ENCODE measurements around the gene CHID1. TPM values are rescaled to one million over a fixed set of nuclear protein-coding genes. Genes with fewer than 3 reads are reported as not detected.

The CHID1 gene
- total RNA-seq, 1 donor from 2014 or later = 72.9 TPM

- DNase-seq (ENCODE audit: extremely low spot score in 2 of 2) = no peak
- Histone ChIP-seq H3K9me3 (no peaks in the 10 kb centered on the region), H3K36me3 (no peaks in the 10 kb centered on the region), H3K4me1 (no peaks in the 10 kb centered on the region), H3K4me3 (no peak overlapping the region), H3K27ac (no peak overlapping the region), H3K27me3 (no peaks in the 10 kb centered on the region)
- no peak for TF ChIP-seq POLR2A (IDR thresholded peaks at IDR 0.05)
- TF ChIP-seq CTCF (IDR thresholded peaks at IDR 0.05) = no peak
- TF ChIP-seq POLR2AphosphoS5 (IDR thresholded peaks at IDR 0.05; ENCODE audit: insufficient read depth in 1 of 2, low read depth in 1 of 2) = no peak
- intact Hi-C loops (cut with DNase I) = no loop called here
Measured at GRCh38 chr11:893008-893654, 17.5 kb downstream of the CHID1 start.

- Histone ChIP-seq H3K4me3 (no peak overlapping the region), H3K9me3 (no peaks in the 10 kb centered on the region), H3K27me3 (no peaks in the 10 kb centered on the region), H3K27ac (no peak overlapping the region), H3K36me3 (no peaks in the 10 kb centered on the region), H3K4me1 (no peaks in the 10 kb centered on the region)
- intact Hi-C loops (cut with DNase I) = no loop called here
- no peak for TF ChIP-seq CTCF (IDR thresholded peaks at IDR 0.05)
- DNase-seq (ENCODE audit: extremely low spot score in 2 of 2) = no peak
Measured at GRCh38 chr11:890794-891540, 19.6 kb downstream of the CHID1 start.

- H3K36me3 ChIP-seq = no peaks in the 10 kb centered on the region
Measured at GRCh38 chr11:889687-890475, 20.7 kb downstream of the CHID1 start.

GRCh38 chr11:889257-889656 is 21.4 kb downstream of the CHID1 start:
- Histone ChIP-seq H3K36me3 (no peaks in the 10 kb centered on the region), H3K9me3 (no peaks in the 10 kb centered on the region), H3K27me3 (no peaks in the 10 kb centered on the region), H3K4me1 (no peaks in the 10 kb centered on the region), H3K27ac (no peak overlapping the region), H3K4me3 (no peak overlapping the region)
- intact Hi-C loops (cut with DNase I) = no loop called here
- TF ChIP-seq POLR2AphosphoS5 (IDR thresholded peaks at IDR 0.05; ENCODE audit: insufficient read depth in 1 of 2, low read depth in 1 of 2) (no peak), CTCF (IDR thresholded peaks at IDR 0.05) (no peak), POLR2A (IDR thresholded peaks at IDR 0.05) (no peak)
- DNase-seq (ENCODE audit: extremely low spot score in 2 of 2) = no peak

More at GRCh38 chr11:889687-890475, 20.7 kb downstream of the CHID1 start:
- Histone ChIP-seq H3K27ac (no peak overlapping the region), H3K9me3 (no peaks in the 10 kb centered on the region), H3K27me3 (no peaks in the 10 kb centered on the region), H3K4me1 (no peaks in the 10 kb centered on the region), H3K4me3 (no peak overlapping the region)
- DNase-seq (ENCODE audit: extremely low spot score in 2 of 2) = no peak
- TF ChIP-seq POLR2AphosphoS5 (IDR thresholded peaks at IDR 0.05; ENCODE audit: insufficient read depth in 1 of 2, low read depth in 1 of 2) (no peak), POLR2A (IDR thresholded peaks at IDR 0.05) (no peak), CTCF (IDR thresholded peaks at IDR 0.05) (no peak)
- intact Hi-C loops (cut with DNase I) = no loop called here
